Right ventricle myocardium superior (tissue), 1 donor: ENCODE data around the gene INPP5A. TPM values are rescaled to one million over a fixed set of nuclear protein-coding genes. Genes with fewer than 3 reads are reported as not detected.

Experiments used
- ATAC-seq: fragments of 200-7000 bp; cut with Tn5 transposase; one replicate; pipeline ENCODE4 v1.9.1; 2020; ENCODE audit warnings: mild to moderate bottlenecking; ENCODE audit not compliant: poor library complexity
- DNase-seq: peaks from one replicate; pipeline ENCODE4 v3.0.0-alpha.2; 2020
- intact Hi-C: fragments of 100-400 bp; cut with DNase I; formaldehyde crosslinking; loops from one replicate; pipeline ENCODE4 v1.11.2; 2022
- total RNA-seq: library from RNA; stranded (reverse); fragmentation: NEBNext Ultra II Directional; extraction: Animal tissue kit (Norgen Biotek cat#: 25700); gene quantifications from one replicate; pipeline ENCODE4 v1.2.1, GENCODE V29; 2021
- donor health status: DM: no; HTN: yes; CAD: no; lungs with severe emphysema.

Gene INPP5A
- total RNA-seq, 1 donor from 2014 or later, result 99.1 TPM

GRCh38 chr10:132527339-132528063 lies 10.1 kb upstream of the INPP5A start:
- peak; percentile 13 for ATAC-seq
- peak; percentile 36 for DNase-seq
- intact Hi-C loops, result no loop called here

- ATAC-seq, result peak; percentile 47
- intact Hi-C loops, result no loop called here
- peak; percentile 23 for DNase-seq
Measured at GRCh38 chr10:132528064-132528691, 9.4 kb upstream of the INPP5A start.

GRCh38 chr10:132532179-132532578 lies 5.4 kb upstream of the INPP5A start:
- ATAC-seq (no peak), DNase-seq (no peak)
- intact Hi-C loops, result no loop called here

- intact Hi-C loops, result no loop called here
- DNase-seq, result no peak
- no peak for ATAC-seq
Measured at GRCh38 chr10:132532749-132533560, 4.6 kb upstream of the INPP5A start.

GRCh38 chr10:132533571-132534260 lies 3.9 kb upstream of the INPP5A start:
- no peak for ATAC-seq
- peak; percentile 33 for DNase-seq
- intact Hi-C loops, result no loop called here

- no peak for ATAC-seq
- intact Hi-C loops, result loop anchor here (5.0 kb wide), 1 partner anchor 72 kb away; no protein-coding TSS in a partner anchor
- no peak for DNase-seq
Measured at GRCh38 chr10:132534391-132535064, 3.1 kb upstream of the INPP5A start.

GRCh38 chr10:132535065-132535651 lies 2.4 kb upstream of the INPP5A start:
- ATAC-seq, result no peak
- intact Hi-C loops, result loop anchor here (5.0 kb wide), 1 partner anchor 73 kb away; no protein-coding TSS in a partner anchor
- peak; percentile 41 for DNase-seq

- intact Hi-C loops, result loop anchor here (2.0 to 5.0 kb wide), 2 partner anchors 18 to 74 kb away; no protein-coding TSS in a partner anchor
- ATAC-seq (no peak), DNase-seq (peak; percentile 42)
Measured at GRCh38 chr10:132536241-132536876, 1.2 kb upstream of the INPP5A start.

- peak; percentile 94 for ATAC-seq
- peak; percentile 100 for DNase-seq
- intact Hi-C loops, result loop anchor here (2.0 to 5.0 kb wide), 2 partner anchors 18 to 75 kb away; no protein-coding TSS in a partner anchor
Measured at GRCh38 chr10:132536877-132537683, 507 bp upstream of the INPP5A start.

- ATAC-seq, result no peak
- DNase-seq, result peak; percentile 45
- intact Hi-C loops, result loop anchor here (5.0 kb wide), 1 partner anchor 76 kb away; no protein-coding TSS in a partner anchor
Measured at GRCh38 chr10:132538031-132538789, 623 bp downstream of the INPP5A start.

GRCh38 chr10:132538790-132539421 lies 1.3 kb downstream of the INPP5A start:
- peak; percentile 38 for DNase-seq

GRCh38 chr10:132539431-132539839 lies 1.8 kb downstream of the INPP5A start:
- peak; percentile 50 for DNase-seq
- peak; percentile 1 for ATAC-seq
- intact Hi-C loops, result loop anchor here (5.0 kb wide), 1 partner anchor 77 kb away; no protein-coding TSS in a partner anchor

More at GRCh38 chr10:132538790-132539421, 1.3 kb downstream of the INPP5A start:
- no peak for ATAC-seq
- intact Hi-C loops, result loop anchor here (5.0 kb wide), 1 partner anchor 77 kb away; no protein-coding TSS in a partner anchor

GRCh38 chr10:132539894-132540293 lies 2.3 kb downstream of the INPP5A start:
- DNase-seq, result no peak
- ATAC-seq, result no peak
- intact Hi-C loops, result loop anchor here (5.0 kb wide), 2 partner anchors 37 to 78 kb away; no protein-coding TSS in a partner anchor

- intact Hi-C loops, result loop anchor here (5.0 kb wide), 1 partner anchor 37 kb away; no protein-coding TSS in a partner anchor
- ATAC-seq (no peak), DNase-seq (peak; percentile 53)
Measured at GRCh38 chr10:132540456-132540855, 2.9 kb downstream of the INPP5A start.

GRCh38 chr10:132541129-132541528 lies 3.5 kb downstream of the INPP5A start:
- DNase-seq (no peak), ATAC-seq (no peak)
- intact Hi-C loops, result loop anchor here (5.0 kb wide), 1 partner anchor 36 kb away; no protein-coding TSS in a partner anchor
